Adrenal gland (tissue), 5 donors: Measurements from ENCODE around the gene NFATC4.

Source experiments
- POLR2A ChIP-seq, 2 donors: fragments of 450-650 bp; IDR thresholded peaks; one replicate each; pipeline ENCODE4 v1.6.1; 2017; ENCODE audit warnings: antibody characterized with exemption in 2 of 2, mild to moderate bottlenecking in 2 of 2, moderate library complexity in 1 of 2
- TF ChIP-seq, protein P1 (sequence below), 6 experiments: fragments of 450-650 bp in 4 of 6; fragments of 200-600 bp in 2 of 6; sonication (generic) in 1 of 6; IDR thresholded peaks; 1 replicate in 5 of 6; 2 replicates in 1 of 6; pipeline versions ENCODE4 v1.5.1 to v1.8.0; 2016 to 2021; ENCODE audit warnings: antibody characterized with exemption in 6 of 6, mild to moderate bottlenecking in 2 of 6, moderate library complexity in 1 of 6
- donor health status: DM: no; HTN: no; CAD: no.

DNA sequence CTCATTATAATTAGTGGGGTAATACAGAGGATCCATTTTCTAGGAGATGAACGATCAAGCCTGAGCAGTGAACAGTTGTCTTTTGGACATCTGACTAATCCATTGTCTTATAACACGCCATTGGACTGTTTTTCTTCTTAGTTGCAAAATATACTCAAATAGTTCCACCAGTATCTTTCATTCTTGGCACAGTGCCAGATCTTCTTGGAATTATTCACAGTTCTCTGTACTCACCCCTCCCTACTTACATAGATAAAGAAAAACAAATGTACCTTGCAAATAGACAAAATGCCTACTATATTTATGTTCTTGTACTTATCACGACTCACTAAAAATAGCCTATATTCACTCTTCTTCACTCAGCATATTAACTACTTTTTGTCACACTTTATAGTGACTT, 57.7 kb downstream of the NFATC4 start:
- TF ChIP-seq, protein P1, sequence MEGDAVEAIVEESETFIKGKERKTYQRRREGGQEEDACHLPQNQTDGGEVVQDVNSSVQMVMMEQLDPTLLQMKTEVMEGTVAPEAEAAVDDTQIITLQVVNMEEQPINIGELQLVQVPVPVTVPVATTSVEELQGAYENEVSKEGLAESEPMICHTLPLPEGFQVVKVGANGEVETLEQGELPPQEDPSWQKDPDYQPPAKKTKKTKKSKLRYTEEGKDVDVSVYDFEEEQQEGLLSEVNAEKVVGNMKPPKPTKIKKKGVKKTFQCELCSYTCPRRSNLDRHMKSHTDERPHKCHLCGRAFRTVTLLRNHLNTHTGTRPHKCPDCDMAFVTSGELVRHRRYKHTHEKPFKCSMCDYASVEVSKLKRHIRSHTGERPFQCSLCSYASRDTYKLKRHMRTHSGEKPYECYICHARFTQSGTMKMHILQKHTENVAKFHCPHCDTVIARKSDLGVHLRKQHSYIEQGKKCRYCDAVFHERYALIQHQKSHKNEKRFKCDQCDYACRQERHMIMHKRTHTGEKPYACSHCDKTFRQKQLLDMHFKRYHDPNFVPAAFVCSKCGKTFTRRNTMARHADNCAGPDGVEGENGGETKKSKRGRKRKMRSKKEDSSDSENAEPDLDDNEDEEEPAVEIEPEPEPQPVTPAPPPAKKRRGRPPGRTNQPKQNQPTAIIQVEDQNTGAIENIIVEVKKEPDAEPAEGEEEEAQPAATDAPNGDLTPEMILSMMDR (IDR thresholded peaks at IDR 0.05), result no peak
- no peak for TF ChIP-seq POLR2A (IDR thresholded peaks at IDR 0.05)
